HEK293 (cell line): ENCODE measurements around the gene MAP1S.
A peak's percentile ranks its signal among the peaks of the same experiment; 100 is the strongest.

ENCODE experiments used
- CTCF ChIA-PET: fragments of 350-600 bp; formaldehyde crosslinking; extraction: SDS; loops from one replicate; lab custom pipeline; 2021; ENCODE audit warnings: antibody characterized with exemption; lab: Yijun Ruan, JAX
- POLR2A ChIA-PET: fragments of 300-600 bp; formaldehyde crosslinking; extraction: SDS; loops from one replicate; lab custom pipeline; 2020; ENCODE audit warnings: antibody characterized with exemption, inconsistent platforms; lab: Yijun Ruan, JAX
- H3K27ac ChIP-seq: fragments of 200-500 bp; sonication (Bioruptor generic); 2 replicates; pipeline ENCODE4 v1.5.1; 2014; ENCODE audit warnings: low read depth, low read length, control low read depth, inconsistent platforms; ENCODE audit errors: extremely low read depth
- H3K36me3 ChIP-seq, 2 experiments: fragments of 200-500 bp in 1 of 2; sonication (Bioruptor generic) in 1 of 2; 1 replicate in 1 of 2; 2 replicates in 1 of 2; pipeline ENCODE4 v1.5.1; 2014 to 2017; ENCODE audit warnings: inconsistent platforms in 2 of 2, low read length in 2 of 2; ENCODE audit not compliant: control insufficient read depth in 2 of 2, insufficient read depth in 1 of 2
- H3K4me1 ChIP-seq: fragments of 200-500 bp; sonication (Bioruptor generic); 2 replicates; pipeline ENCODE4 v1.5.1; 2014; ENCODE audit warnings: mild to moderate bottlenecking, low read length, inconsistent platforms; ENCODE audit not compliant: control insufficient read depth, insufficient read depth
- H3K4me3 ChIP-seq: 2 replicates; pipeline ENCODE4 v1.5.1; 2011; ENCODE audit warnings: low read depth, mild to moderate bottlenecking, control low read depth, low read length, moderate library complexity
- H3K9me3 ChIP-seq: fragments of 200-500 bp; sonication (Bioruptor generic); 2 replicates; pipeline ENCODE4 v1.5.1; 2014; ENCODE audit warnings: low read depth, low read length, inconsistent platforms; ENCODE audit not compliant: control insufficient read depth, insufficient read depth
- GLIS2 ChIP-seq: fragments of 450-650 bp; formaldehyde crosslinking; IDR thresholded peaks from 2 replicates; pipeline ENCODE4 v1.5.1; 2016; ENCODE audit warnings: missing biosample characterization, missing genetic modification characterization
- PRDM2 ChIP-seq: fragments of 450-650 bp; formaldehyde crosslinking; IDR thresholded peaks from 2 replicates; pipeline ENCODE4 v1.5.1; 2016; ENCODE audit warnings: missing biosample characterization, missing genetic modification characterization, borderline replicate concordance
- REPIN1 ChIP-seq: fragments of 450-650 bp; formaldehyde crosslinking; IDR thresholded peaks from 2 replicates; pipeline ENCODE4 v1.5.1; 2017; ENCODE audit warnings: missing biosample characterization, missing genetic modification characterization, low read depth
- REST ChIP-seq: fragments of 450-650 bp; formaldehyde crosslinking; IDR thresholded peaks from 2 replicates; pipeline ENCODE4 v1.5.1; 2016; ENCODE audit warnings: missing biosample characterization, missing genetic modification characterization
- SP3 ChIP-seq: fragments of 450-650 bp; formaldehyde crosslinking; IDR thresholded peaks from 2 replicates; pipeline ENCODE4 v1.5.1; 2016; ENCODE audit warnings: missing biosample characterization, missing genetic modification characterization
- ZBTB17 ChIP-seq: fragments of 450-650 bp; formaldehyde crosslinking; IDR thresholded peaks from 2 replicates; pipeline ENCODE4 v1.5.1; 2016; ENCODE audit warnings: missing biosample characterization, missing genetic modification characterization
- ZBTB20 ChIP-seq: fragments of 450-650 bp; formaldehyde crosslinking; IDR thresholded peaks from 2 replicates; pipeline ENCODE4 v1.5.1; 2016; ENCODE audit warnings: missing biosample characterization, missing genetic modification characterization
- ZBTB26 ChIP-seq: fragments of 450-650 bp; formaldehyde crosslinking; optimal IDR thresholded peaks from 2 replicates; pipeline ENCODE3; 2016; ENCODE audit warnings: missing biosample characterization, mild to moderate bottlenecking, missing genetic modification characterization
- ZNF140 ChIP-seq: fragments of 450-650 bp; formaldehyde crosslinking; IDR thresholded peaks from 2 replicates; pipeline ENCODE4 v1.5.1; 2016; ENCODE audit warnings: missing biosample characterization, missing genetic modification characterization
- ZNF311 ChIP-seq: fragments of 450-650 bp; formaldehyde crosslinking; IDR thresholded peaks from 2 replicates; pipeline ENCODE4 v1.5.1; 2017; ENCODE audit warnings: missing biosample characterization, missing genetic modification characterization, borderline replicate concordance
- ZNF350 ChIP-seq: fragments of 450-650 bp; formaldehyde crosslinking; IDR thresholded peaks from 2 replicates; pipeline ENCODE4 v1.5.0; 2017; ENCODE audit warnings: missing biosample characterization, mild to moderate bottlenecking, missing genetic modification characterization
- ZNF404 ChIP-seq: fragments of 450-650 bp; formaldehyde crosslinking; IDR thresholded peaks from 2 replicates; pipeline ENCODE4 v1.5.1; 2017; ENCODE audit warnings: missing biosample characterization, missing genetic modification characterization
- ZNF529 ChIP-seq: fragments of 450-650 bp; formaldehyde crosslinking; IDR thresholded peaks from 2 replicates; pipeline ENCODE4 v1.5.1; 2017; ENCODE audit warnings: missing genetic modification characterization, missing biosample characterization; ENCODE audit not compliant: insufficient replicate concordance
- ZNF785 ChIP-seq: fragments of 450-650 bp; formaldehyde crosslinking; IDR thresholded peaks from 2 replicates; pipeline ENCODE4 v1.5.1; 2016; ENCODE audit warnings: missing biosample characterization, missing genetic modification characterization
- ZNF791 ChIP-seq: fragments of 450-650 bp; formaldehyde crosslinking; IDR thresholded peaks from 2 replicates; pipeline ENCODE4 v1.5.1; 2016; ENCODE audit warnings: missing biosample characterization, missing genetic modification characterization
- ZNF837 ChIP-seq: fragments of 450-650 bp; formaldehyde crosslinking; IDR thresholded peaks from 2 replicates; pipeline ENCODE4 v1.5.1; 2016; ENCODE audit warnings: missing biosample characterization, missing genetic modification characterization
- ZSCAN18 ChIP-seq: fragments of 450-650 bp; formaldehyde crosslinking; IDR thresholded peaks from 2 replicates; pipeline ENCODE4 v1.5.1; 2016; ENCODE audit warnings: missing biosample characterization, missing genetic modification characterization
- ZSCAN4 ChIP-seq: fragments of 450-650 bp; formaldehyde crosslinking; IDR thresholded peaks from 2 replicates; pipeline ENCODE4 v1.5.1; 2017; ENCODE audit warnings: missing biosample characterization, missing genetic modification characterization

MAP1S gene

GRCh38 chr19:17687857-17688784 is 31.2 kb upstream of the MAP1S start, which contains the start of gene UNC13A (continued):
- TF ChIP-seq PRDM2 (tag by site-specific recombination) (no peak), REST (tag by site-specific recombination) (peak; percentile 92)

- CTCF ChIA-PET = interaction anchor here (0.6 to 1.0 kb wide), 4 partner anchors 22 to 307 kb away, joined by 3 to 5 read pairs (median 3); no protein-coding TSS in a partner anchor
- no peaks in the 10 kb centered on the region for H3K36me3 ChIP-seq
- POLR2A ChIA-PET = no interaction called here
- no peak for TF ChIP-seq ZNF140
- no peak for TF ChIP-seq REPIN1 (tag by site-specific recombination)
- no peak for TF ChIP-seq ZNF785 (tag by site-specific recombination)
- TF ChIP-seq ZNF529 (tag by site-specific recombination) = no peak
- TF ChIP-seq ZBTB26 (tag by site-specific recombination) = no peak
- no peak for TF ChIP-seq ZNF350 (tag by site-specific recombination)
- TF ChIP-seq GLIS2 (tag by site-specific recombination) = no peak
- TF ChIP-seq ZNF791 (tag by site-specific recombination) = no peak
- no peak for TF ChIP-seq ZBTB20 (tag by site-specific recombination)
- TF ChIP-seq SP3 = no peak
- no peak for TF ChIP-seq ZNF404 (tag by site-specific recombination)
- TF ChIP-seq ZBTB17 (tag by site-specific recombination) = no peak
- no peak for TF ChIP-seq ZNF311 (tag by site-specific recombination)
- TF ChIP-seq ZNF837 = no peak
- no peak for TF ChIP-seq ZSCAN18 (tag by site-specific recombination)
- no peak for TF ChIP-seq ZSCAN4
- TF ChIP-seq, all 188 proteins: peak for 0
- no peak overlapping the region for H3K27ac ChIP-seq
- no peaks in the 10 kb centered on the region for H3K9me3 ChIP-seq
- H3K4me3 ChIP-seq = no peak overlapping the region
- H3K4me1 ChIP-seq = no peaks in the 10 kb centered on the region
Measured at GRCh38 chr19:17688853-17689595, 30.3 kb upstream of the MAP1S start.
